HepG2 (cell line): ENCODE results near the gene CEACAM16. TPM values are rescaled to one million over a fixed set of nuclear protein-coding genes. Genes with fewer than 3 reads are reported as not detected.

ENCODE experiments used
- HNRNPH1 ChIP-seq: fragments of 200-400 bp; formaldehyde crosslinking; optimal IDR thresholded peaks from 2 replicates; pipeline ENCODE3; 2017; ENCODE audit warnings: mild to moderate bottlenecking, low read depth, low read length
- HNRNPLL ChIP-seq: fragments of 200-400 bp; formaldehyde crosslinking; IDR thresholded peaks from 2 replicates; pipeline ENCODE4 v1.6.1; 2017; ENCODE audit warnings: mild to moderate bottlenecking, low read depth, low read length; ENCODE audit not compliant: poor library complexity, severe bottlenecking
- KDM6A ChIP-seq: IDR thresholded peaks from 2 replicates; pipeline ENCODE4 v1.6.1; 2016; ENCODE audit warnings: low read depth
- MAZ ChIP-seq, 2 experiments: sonication (generic) in 1 of 2; formaldehyde crosslinking in 1 of 2; IDR thresholded peaks; 2 replicates each; pipeline versions ENCODE4 v1.5.0 to v1.6.1; 2012 to 2020; ENCODE audit warnings: low read depth in 2 of 2, mild to moderate bottlenecking in 2 of 2, borderline replicate concordance in 1 of 2, improper control_type of control experiment in 1 of 2, low read length in 1 of 2, missing genetic modification reagents in 1 of 2, moderate library complexity in 1 of 2
- PHF5A ChIP-seq: IDR thresholded peaks from one replicate; pipeline ENCODE4 v1.6.1; 2018; ENCODE audit warnings: low read depth, missing genetic modification reagents; ENCODE audit not compliant: unreplicated experiment
- SIN3A ChIP-seq: IDR thresholded peaks from 2 replicates; pipeline ENCODE4 v1.6.1; 2011; ENCODE audit warnings: low read depth, mild to moderate bottlenecking, control low read depth, low read length, borderline replicate concordance
- SOX13 ChIP-seq, 3 experiments: fragments of 450-650 bp in 1 of 3; sonication (generic) in 1 of 3; formaldehyde crosslinking in 1 of 3; IDR thresholded peaks in 2 of 3; conservative IDR thresholded peaks in 1 of 3; 2 replicates each; pipeline versions ENCODE4 v1.5.0 to v1.6.1; 2016 to 2020; ENCODE audit warnings: antibody characterized with exemption in 1 of 3, mild to moderate bottlenecking in 1 of 3, missing compliant biosample characterization in 1 of 3, missing genetic modification reagents in 1 of 3, moderate library complexity in 1 of 3
- TOE1 ChIP-seq: sonication (generic); formaldehyde crosslinking; IDR thresholded peaks from 2 replicates; pipeline ENCODE4 v1.4.0; 2020; ENCODE audit warnings: mild to moderate bottlenecking, missing genetic modification reagents
- ZNF121 ChIP-seq: sonication (generic); formaldehyde crosslinking; IDR thresholded peaks from 2 replicates; pipeline ENCODE4 v1.5.0; 2020; ENCODE audit warnings: mild to moderate bottlenecking, missing genetic modification reagents
- ZNF331 ChIP-seq: sonication (generic); formaldehyde crosslinking; IDR thresholded peaks from 2 replicates; pipeline ENCODE4 v1.4.0; 2020; ENCODE audit warnings: missing genetic modification reagents
- ZNF749 ChIP-seq: sonication (generic); formaldehyde crosslinking; IDR thresholded peaks from 2 replicates; pipeline ENCODE4 v1.8.0; 2022; ENCODE audit warnings: mild to moderate bottlenecking, missing genetic modification reagents, moderate library complexity, borderline replicate concordance
- ZNF776 ChIP-seq: sonication (generic); formaldehyde crosslinking; IDR thresholded peaks from 2 replicates; pipeline ENCODE4 v1.4.0; 2020; ENCODE audit warnings: mild to moderate bottlenecking, missing genetic modification reagents
- ZSCAN22 ChIP-seq: sonication (generic); formaldehyde crosslinking; IDR thresholded peaks from 2 replicates; pipeline ENCODE4 v1.4.0; 2020; ENCODE audit warnings: mild to moderate bottlenecking, missing genetic modification reagents
- polyA plus RNA-seq, 8 experiments: library from polyadenylated mRNA; depleted of rRNA in 3 of 8; stranded (reverse) in 7 of 8; unstranded in 1 of 8; fragments of >200 nt; fragmentation: Illumina TruSeq in 4 of 8; extraction: Trizol in 4 of 8; gene quantifications; 2 replicates each; pipeline versions ENCODE4 v1.2.1 to v1.2.3, GENCODE V29; 2011 to 2016; ENCODE audit warnings: low read depth in 4 of 8, missing spikeins in 1 of 8, mixed read lengths in 1 of 8; ENCODE audit not compliant: insufficient read depth in 1 of 8
- total RNA-seq, 5 experiments: library from RNA; depleted of rRNA; stranded (reverse); fragments of >200 nt; fragmentation: Illumina TruSeq; extraction: Trizol; gene quantifications; 2 replicates each; pipeline ENCODE4 v1.2.3, GENCODE V29; 2016; ENCODE audit warnings: low read depth in 1 of 5
- TF ChIP-seq, protein P1 (sequence below): sonication (generic); formaldehyde crosslinking; IDR thresholded peaks from 2 replicates; pipeline ENCODE4 v1.4.0; 2020; ENCODE audit warnings: missing genetic modification reagents
- TF ChIP-seq, protein P2 (sequence below): sonication (generic); formaldehyde crosslinking; IDR thresholded peaks from 2 replicates; pipeline ENCODE4 v1.4.0; 2020; ENCODE audit warnings: missing genetic modification reagents
- TF ChIP-seq, protein P3 (sequence below): sonication (generic); formaldehyde crosslinking; IDR thresholded peaks from 2 replicates; pipeline ENCODE4 v1.5.0; 2020; ENCODE audit warnings: mild to moderate bottlenecking, missing genetic modification reagents
- TF ChIP-seq, protein P4 (sequence below): sonication (generic); formaldehyde crosslinking; IDR thresholded peaks from 2 replicates; pipeline ENCODE4 v1.5.1; 2020; ENCODE audit warnings: mild to moderate bottlenecking, missing genetic modification reagents, moderate library complexity

Gene CEACAM16
- total and polyA plus RNA-seq, 2 of the 13 experiments (the other 11 are each of a cell fraction or from before 2014, with no cell fraction given): not detected

DNA sequence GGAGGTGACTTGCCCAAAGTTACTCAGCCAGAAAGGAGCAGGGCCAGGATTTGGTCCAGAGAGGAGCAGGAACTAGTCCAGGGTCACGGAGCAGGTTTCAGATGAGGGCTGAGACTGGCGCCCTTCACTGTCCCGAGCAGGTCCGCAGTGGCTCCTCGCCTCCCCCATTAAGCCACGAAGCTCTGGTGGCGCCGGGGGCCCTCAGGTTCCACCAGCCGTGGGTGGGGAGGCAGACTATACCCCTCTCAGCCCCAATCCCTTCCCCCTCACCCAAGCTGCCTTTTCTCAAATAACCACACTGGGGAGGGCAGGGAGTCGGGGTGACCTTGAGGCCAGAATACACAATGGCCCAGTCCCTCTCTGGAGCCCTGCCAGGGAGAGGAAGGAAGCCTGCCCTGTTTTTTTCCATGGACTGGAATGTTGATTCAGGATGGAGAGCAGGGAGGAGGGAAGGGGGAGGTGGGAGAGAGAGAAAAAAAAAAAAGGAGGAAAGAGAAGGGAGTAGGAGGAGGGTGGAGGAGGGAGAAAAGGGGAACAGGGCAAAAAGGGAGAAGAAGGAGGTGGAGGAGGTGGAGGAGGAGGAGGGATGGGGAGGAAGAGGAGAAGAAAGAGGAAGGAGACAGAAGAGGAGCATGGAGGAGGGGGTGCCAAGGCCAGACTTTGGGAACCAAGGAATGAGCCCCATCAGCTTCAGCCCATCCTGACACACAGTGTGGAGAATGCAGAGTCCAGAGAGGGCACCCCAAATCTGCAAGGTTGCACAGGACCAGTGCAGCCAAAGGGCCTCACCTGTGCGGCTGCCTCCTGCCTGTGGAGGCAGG lies 19.7 kb downstream of the CEACAM16 start (continued):
- TF ChIP-seq, protein P1, sequence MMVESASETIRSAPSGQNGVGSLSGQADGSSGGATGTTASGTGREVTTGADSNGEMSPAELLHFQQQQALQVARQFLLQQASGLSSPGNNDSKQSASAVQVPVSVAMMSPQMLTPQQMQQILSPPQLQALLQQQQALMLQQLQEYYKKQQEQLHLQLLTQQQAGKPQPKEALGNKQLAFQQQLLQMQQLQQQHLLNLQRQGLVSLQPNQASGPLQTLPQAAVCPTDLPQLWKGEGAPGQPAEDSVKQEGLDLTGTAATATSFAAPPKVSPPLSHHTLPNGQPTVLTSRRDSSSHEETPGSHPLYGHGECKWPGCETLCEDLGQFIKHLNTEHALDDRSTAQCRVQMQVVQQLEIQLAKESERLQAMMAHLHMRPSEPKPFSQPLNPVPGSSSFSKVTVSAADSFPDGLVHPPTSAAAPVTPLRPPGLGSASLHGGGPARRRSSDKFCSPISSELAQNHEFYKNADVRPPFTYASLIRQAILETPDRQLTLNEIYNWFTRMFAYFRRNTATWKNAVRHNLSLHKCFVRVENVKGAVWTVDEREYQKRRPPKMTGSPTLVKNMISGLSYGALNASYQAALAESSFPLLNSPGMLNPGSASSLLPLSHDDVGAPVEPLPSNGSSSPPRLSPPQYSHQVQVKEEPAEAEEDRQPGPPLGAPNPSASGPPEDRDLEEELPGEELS: peak; percentile 84
- peak; percentile 77 for TF ChIP-seq ZNF749 (CRISPR knock-in tag)
- no peak for TF ChIP-seq SOX13 (IDR thresholded peaks at IDR 0.05)
- TF ChIP-seq SOX13 (CRISPR knock-in tag; conservative IDR thresholded peaks at IDR 0.05 in 1 of 2, IDR thresholded peaks at IDR 0.05 in 1 of 2): peak in 1 of 2 experiments; percentile 89; a peak in 2 of 4 replicates
- 0 out of 2 replicates have a peak, but pooled peaks have one; percentile 4 for TF ChIP-seq SIN3A
- peak; percentile 44; the same call in 1 of the 2 replicates for TF ChIP-seq ZNF121 (CRISPR knock-in tag)
- TF ChIP-seq, protein P2, sequence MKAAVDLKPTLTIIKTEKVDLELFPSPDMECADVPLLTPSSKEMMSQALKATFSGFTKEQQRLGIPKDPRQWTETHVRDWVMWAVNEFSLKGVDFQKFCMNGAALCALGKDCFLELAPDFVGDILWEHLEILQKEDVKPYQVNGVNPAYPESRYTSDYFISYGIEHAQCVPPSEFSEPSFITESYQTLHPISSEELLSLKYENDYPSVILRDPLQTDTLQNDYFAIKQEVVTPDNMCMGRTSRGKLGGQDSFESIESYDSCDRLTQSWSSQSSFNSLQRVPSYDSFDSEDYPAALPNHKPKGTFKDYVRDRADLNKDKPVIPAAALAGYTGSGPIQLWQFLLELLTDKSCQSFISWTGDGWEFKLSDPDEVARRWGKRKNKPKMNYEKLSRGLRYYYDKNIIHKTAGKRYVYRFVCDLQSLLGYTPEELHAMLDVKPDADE (CRISPR knock-in tag): no peak
- TF ChIP-seq ZNF776 (CRISPR knock-in tag): no peak
- TF ChIP-seq, protein P3, sequence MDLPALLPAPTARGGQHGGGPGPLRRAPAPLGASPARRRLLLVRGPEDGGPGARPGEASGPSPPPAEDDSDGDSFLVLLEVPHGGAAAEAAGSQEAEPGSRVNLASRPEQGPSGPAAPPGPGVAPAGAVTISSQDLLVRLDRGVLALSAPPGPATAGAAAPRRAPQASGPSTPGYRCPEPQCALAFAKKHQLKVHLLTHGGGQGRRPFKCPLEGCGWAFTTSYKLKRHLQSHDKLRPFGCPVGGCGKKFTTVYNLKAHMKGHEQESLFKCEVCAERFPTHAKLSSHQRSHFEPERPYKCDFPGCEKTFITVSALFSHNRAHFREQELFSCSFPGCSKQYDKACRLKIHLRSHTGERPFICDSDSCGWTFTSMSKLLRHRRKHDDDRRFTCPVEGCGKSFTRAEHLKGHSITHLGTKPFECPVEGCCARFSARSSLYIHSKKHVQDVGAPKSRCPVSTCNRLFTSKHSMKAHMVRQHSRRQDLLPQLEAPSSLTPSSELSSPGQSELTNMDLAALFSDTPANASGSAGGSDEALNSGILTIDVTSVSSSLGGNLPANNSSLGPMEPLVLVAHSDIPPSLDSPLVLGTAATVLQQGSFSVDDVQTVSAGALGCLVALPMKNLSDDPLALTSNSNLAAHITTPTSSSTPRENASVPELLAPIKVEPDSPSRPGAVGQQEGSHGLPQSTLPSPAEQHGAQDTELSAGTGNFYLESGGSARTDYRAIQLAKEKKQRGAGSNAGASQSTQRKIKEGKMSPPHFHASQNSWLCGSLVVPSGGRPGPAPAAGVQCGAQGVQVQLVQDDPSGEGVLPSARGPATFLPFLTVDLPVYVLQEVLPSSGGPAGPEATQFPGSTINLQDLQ (CRISPR knock-in tag): peak; percentile 76
- TF ChIP-seq, protein P4, sequence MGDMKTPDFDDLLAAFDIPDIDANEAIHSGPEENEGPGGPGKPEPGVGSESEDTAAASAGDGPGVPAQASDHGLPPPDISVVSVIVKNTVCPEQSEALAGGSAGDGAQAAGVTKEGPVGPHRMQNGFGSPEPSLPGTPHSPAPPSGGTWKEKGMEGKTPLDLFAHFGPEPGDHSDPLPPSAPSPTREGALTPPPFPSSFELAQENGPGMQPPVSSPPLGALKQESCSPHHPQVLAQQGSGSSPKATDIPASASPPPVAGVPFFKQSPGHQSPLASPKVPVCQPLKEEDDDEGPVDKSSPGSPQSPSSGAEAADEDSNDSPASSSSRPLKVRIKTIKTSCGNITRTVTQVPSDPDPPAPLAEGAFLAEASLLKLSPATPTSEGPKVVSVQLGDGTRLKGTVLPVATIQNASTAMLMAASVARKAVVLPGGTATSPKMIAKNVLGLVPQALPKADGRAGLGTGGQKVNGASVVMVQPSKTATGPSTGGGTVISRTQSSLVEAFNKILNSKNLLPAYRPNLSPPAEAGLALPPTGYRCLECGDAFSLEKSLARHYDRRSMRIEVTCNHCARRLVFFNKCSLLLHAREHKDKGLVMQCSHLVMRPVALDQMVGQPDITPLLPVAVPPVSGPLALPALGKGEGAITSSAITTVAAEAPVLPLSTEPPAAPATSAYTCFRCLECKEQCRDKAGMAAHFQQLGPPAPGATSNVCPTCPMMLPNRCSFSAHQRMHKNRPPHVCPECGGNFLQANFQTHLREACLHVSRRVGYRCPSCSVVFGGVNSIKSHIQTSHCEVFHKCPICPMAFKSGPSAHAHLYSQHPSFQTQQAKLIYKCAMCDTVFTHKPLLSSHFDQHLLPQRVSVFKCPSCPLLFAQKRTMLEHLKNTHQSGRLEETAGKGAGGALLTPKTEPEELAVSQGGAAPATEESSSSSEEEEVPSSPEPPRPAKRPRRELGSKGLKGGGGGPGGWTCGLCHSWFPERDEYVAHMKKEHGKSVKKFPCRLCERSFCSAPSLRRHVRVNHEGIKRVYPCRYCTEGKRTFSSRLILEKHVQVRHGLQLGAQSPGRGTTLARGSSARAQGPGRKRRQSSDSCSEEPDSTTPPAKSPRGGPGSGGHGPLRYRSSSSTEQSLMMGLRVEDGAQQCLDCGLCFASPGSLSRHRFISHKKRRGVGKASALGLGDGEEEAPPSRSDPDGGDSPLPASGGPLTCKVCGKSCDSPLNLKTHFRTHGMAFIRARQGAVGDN (CRISPR knock-in tag): peak; percentile 89
- peak; percentile 96 for TF ChIP-seq MAZ (IDR thresholded peaks at IDR 0.05; ENCODE audit: borderline replicate concordance, low read depth, low read length)
- TF ChIP-seq MAZ (CRISPR knock-in tag; IDR thresholded peaks at IDR 0.05; ENCODE audit: low read depth): peak; percentile 83
- TF ChIP-seq ZNF331 (CRISPR knock-in tag): peak; percentile 56
- TF ChIP-seq PHF5A (CRISPR knock-in tag): peak; percentile 38
- no peak for TF ChIP-seq TOE1 (CRISPR knock-in tag)
- TF ChIP-seq HNRNPH1: peak; percentile 92
- TF ChIP-seq HNRNPLL: peak; percentile 22
- TF ChIP-seq ZSCAN22: peak; percentile 86; the same call in 1 of the 2 replicates
- peak; percentile 71; the same call in 1 of the 2 replicates for TF ChIP-seq KDM6A (CRISPR knock-in tag)
